SHP77 (cell line): Measurements from ENCODE around the gene TARS1.
"Not testable (repeated sequence)": the region's sequence is repeated elsewhere in the genome, so short reads cannot be mapped to it uniquely, and the experiment has no call there.

Source experiments
- DNase-seq, 2 experiments: peaks; one replicate each; lab custom pipeline; 2025; lab: John Stamatoyannopoulos, UW

Gene TARS1

GRCh38 chr5:33488558-33489355 is 48.0 kb downstream of the TARS1 start:
- DNase-seq = no peak

- DNase-seq = no peak
Measured at GRCh38 chr5:33489481-33490067, 48.8 kb downstream of the TARS1 start.

DNA sequence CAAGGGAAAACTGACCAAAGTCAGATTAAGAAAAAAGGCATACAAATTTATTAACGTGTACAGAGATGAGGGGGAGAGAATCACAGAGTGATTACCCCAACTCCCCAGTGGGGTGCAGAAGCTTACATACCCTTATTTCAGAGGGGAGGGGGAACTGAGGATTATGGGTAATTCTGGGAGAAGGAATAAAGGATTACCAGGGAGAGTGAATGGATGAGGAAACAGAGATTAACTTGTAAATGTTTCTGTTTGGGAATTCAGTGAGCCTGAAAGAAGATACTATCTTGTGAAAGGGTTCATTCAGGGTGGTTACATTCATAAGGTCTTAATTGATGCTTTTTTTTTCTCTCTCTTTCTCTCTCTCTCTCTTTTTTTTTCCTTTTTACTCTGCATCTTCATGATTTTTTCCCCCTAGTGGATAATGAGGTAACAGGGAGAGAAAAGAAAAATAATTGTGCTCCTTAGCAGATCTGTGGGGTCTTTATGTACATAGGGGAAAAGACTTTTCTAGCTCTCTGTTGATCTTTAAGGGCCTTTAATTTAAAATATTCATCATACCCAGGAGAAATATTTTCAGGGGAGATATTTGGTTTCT is 49.4 kb downstream of the TARS1 start:
- DNase-seq = no peak

DNA sequence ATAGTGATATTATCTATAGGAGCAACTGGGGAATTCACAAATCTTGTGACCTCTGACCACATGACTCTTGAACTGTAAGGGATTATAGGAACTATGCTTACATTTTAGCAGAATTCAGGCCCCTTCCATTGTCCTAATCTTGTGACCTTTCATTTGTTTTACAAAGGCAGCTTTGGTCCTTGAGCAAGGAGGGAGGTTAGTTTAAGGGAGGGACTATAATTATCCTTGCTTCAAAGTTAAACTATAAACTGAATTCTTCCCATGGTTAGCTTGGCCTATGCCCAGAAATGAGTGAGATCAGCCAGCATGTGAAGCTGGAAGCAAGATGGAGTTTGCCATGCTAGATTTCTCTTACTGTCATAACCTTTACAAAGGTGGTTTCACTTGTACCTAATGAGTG is 51.2 kb downstream of the TARS1 start:
- DNase-seq = no peak

- no peak for DNase-seq
Measured at GRCh38 chr5:33494466-33494865, 53.7 kb downstream of the TARS1 start.

DNA sequence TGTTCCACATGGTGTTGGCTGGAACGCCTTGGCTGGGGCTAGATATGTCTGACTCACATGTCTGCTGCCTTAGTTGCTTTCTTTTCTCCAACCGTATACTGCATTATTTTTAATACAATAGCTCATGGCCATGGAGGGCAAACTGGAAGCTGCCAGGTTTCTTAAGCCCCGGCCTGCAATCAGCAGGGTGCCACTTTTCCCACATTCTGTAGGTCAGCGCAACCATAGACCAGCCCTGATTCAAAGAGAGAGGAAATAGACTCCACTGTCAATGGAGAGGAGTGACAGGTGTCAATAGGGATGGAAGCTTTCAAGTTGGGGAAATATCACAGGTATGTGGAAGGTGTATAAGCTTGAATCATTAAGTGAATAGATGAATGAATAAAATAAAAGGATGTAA is 60.5 kb downstream of the TARS1 start:
- no peak for DNase-seq

GRCh38 chr5:33501899-33502298 is 61.1 kb downstream of the TARS1 start:
- DNase-seq = no peak

DNA sequence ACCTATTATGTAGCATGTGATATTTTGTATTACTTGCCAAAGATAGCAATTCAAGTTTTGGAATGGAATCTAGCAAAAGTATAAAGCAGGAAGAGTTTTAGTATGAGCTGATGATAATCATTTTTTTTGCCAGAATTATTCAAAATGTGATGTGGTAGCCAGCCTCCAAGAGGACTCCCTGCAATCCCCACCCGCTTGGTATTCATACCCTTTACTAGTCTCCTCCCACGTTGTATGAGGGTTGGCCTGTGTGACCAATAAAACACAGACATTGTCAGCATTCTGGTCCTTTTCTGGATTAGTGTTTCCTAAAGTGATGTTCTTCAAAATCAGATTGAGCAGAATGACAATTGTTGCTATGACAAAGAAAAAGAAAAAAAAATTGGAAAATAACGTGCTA is 63.8 kb downstream of the TARS1 start:
- no peak for DNase-seq

- DNase-seq = no peak
Measured at GRCh38 chr5:33507426-33507825, 66.7 kb downstream of the TARS1 start.

GRCh38 chr5:33509036-33509435 is 68.3 kb downstream of the TARS1 start:
- no peak for DNase-seq

GRCh38 chr5:33513462-33514185 is 72.9 kb downstream of the TARS1 start:
- no peak for DNase-seq

DNA sequence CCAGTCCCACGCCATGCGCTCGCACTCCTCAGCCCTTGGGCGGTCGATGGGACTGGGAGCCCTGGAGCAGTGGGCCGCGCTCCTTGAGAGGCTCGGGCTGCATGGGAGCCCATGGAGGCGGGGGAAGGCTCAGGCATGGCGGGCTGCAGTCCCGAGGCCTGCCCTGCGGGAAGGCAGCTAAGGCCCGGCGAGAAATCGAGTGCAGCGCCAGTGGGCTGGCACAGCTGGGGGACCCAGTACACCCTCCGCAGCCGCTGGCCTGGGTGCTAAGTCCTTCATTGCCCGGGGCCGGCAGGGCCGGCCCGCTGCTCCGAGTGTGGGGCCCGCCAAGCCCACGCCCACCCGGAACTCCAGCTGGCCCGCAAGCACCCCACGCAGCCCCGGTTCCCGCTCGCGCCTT is 74.6 kb downstream of the TARS1 start:
- not testable (repeated sequence) for DNase-seq

DNA sequence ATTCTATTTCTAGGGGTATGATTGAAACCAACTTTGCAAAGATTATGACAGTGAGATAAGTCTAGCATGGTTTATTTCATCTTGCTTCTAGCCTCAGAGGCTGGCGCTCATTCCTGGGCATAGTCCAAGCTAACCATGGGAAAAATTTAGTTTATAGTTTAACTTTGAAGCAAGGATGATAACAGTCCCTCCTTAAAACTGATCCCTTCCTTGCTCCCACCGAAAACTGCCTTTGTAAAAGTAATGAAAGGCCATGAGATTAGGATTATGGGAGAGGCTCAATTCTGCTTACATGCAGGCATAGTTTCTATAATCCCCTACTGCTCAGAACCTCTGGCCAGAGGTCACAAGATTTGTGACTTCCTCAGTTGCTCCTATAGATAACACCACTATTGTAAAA is 75.7 kb downstream of the TARS1 start:
- no peak for DNase-seq
